Muscle of arm (tissue), 12 donors: ENCODE results near the gene RANGRF. TPM values are rescaled to one million over a fixed set of nuclear protein-coding genes. Genes with fewer than 3 reads are reported as not detected.
A peak's percentile ranks its signal among the peaks of the same experiment; 100 is the strongest.

ENCODE experiments used
- DNase-seq: peaks from one replicate; pipeline ENCODE4 v3.0.0-alpha.2; 2013
- polyA plus RNA-seq, 12 donors: library from polyadenylated mRNA; unstranded; fragments of 120-200 nt; gene quantifications; one replicate each; pipeline ENCODE4 v1.2.1, GENCODE V29; 2013; ENCODE audit not compliant: insufficient read length in 12 of 12

RANGRF gene
- polyA plus RNA-seq, 12 donors, result 16.6 to 37.8 (median 21.3) TPM; not detected in 1

DNA sequence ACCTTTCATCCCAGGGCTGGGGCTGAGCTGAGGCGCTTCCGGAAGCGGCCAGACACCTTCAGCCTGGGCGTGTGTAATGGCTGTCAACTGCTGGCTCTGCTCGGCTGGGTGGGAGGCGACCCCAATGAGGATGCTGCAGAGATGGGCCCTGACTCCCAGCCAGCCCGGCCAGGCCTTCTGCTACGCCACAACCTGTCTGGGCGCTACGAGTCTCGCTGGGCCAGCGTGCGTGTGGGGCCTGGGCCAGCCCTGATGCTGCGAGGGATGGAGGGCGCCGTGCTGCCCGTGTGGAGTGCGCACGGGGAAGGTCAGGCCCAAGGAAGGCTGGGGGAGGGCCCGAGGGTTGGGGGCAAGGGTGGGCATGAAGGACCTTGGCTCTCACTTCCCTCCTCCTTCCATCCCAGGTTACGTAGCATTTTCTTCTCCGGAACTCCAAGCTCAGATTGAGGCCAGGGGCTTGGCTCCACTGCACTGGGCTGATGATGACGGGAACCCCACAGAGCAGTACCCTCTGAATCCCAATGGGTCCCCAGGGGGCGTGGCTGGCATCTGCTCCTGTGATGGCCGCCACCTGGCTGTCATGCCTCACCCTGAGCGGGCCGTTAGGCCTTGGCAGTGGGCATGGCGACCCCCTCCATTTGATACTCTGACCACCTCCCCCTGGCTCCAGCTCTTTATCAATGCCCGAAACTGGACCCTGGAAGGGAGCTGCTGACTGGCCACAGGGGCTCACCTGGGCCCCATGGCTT is 19.7 kb upstream of the RANGRF start:
- no peak for DNase-seq

DNA sequence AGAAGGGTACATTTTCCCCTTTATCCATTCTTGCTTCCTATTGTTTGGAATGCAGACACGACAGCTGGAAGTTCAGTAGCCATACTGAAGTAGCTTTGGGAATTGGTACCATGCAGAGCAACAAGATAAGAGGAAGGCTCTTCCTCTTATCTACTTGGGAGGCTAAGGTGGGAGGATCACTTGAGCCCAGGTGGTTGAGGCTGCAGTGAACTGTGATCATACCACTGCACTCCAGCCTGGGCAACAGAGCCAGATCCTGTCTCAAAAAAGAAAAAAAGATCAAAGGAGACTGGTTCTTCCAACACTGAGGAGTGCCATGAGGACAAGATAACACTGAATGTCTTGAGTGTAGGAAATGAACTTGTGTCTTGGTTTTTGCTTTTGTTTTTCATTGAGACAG is 16.0 kb upstream of the RANGRF start:
- no peak for DNase-seq

DNA sequence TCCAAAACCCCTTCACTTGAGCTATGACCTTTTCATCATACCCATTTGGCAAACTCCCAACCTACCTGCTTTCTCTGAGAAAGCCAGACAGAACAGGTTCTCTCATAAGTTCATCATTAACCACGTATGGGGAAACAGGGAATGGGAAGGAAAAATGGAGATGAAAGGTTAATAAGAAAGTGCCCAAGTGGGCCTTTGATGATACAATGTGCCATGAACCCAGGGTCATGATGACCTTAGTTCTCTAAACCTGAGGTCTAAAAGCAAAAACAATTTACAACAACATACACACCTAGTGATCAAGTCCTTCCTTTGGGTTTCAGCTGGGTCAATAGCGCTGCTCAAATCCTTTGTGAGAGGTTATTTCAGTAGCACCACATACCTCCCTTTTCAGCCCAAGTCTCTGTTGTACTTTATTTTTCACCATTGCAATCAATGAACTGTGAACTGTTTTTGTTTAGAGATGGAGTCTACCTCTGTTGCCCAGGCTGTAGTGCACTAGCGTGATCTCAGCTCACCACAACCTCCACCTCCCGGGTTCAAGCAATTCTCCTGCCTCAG is 14.5 kb upstream of the RANGRF start:
- no peak for DNase-seq

DNA sequence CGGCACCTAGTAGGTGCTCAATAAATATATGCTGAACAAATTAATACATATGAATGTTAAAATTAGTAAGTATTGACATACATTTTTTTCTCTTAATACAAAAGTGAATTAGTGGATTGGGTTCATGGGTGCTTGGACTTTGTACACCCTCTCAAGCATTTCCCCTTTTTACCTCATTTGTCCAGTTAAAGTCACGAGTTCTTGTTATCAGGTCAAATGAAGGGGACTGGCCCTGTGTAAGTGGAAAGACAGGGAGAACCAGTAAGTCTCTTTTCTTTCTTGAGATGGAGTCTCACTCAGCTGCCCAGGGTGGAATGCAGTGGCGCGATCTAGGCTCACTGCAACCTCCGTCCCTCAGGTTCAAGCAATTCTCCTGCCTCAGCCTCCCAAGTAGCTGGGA is 13.7 kb upstream of the RANGRF start:
- no peak for DNase-seq

GRCh38 chr17:8275421-8276290 is 12.8 kb upstream of the RANGRF start:
- DNase-seq, result no peak

DNA sequence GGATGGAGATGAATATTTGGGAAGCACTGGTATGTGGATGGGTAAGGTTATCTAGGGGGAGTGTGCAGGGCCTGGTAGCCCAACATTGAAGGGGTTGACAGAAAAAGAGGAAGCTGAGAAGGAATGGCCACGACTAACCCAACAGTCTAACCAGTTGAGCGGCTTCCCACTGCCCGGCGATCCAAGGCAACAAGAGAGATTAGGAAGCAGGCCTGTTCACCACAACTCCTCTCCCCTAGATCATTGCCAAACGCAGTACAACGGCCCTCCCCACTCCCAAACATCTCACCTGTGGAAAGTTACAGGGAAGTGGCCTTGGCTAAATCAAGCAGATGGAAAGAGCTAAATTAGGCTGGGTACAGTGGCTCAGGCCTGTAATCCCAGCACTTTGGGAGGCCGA is 11.2 kb upstream of the RANGRF start:
- DNase-seq, result no peak

GRCh38 chr17:8282345-8282744 is 6.1 kb upstream of the RANGRF start:
- DNase-seq, result no peak

- no peak for DNase-seq
Measured at GRCh38 chr17:8283356-8283755, 5.1 kb upstream of the RANGRF start.

- no peak for DNase-seq
Measured at GRCh38 chr17:8284126-8284525, 4.3 kb upstream of the RANGRF start.

DNA sequence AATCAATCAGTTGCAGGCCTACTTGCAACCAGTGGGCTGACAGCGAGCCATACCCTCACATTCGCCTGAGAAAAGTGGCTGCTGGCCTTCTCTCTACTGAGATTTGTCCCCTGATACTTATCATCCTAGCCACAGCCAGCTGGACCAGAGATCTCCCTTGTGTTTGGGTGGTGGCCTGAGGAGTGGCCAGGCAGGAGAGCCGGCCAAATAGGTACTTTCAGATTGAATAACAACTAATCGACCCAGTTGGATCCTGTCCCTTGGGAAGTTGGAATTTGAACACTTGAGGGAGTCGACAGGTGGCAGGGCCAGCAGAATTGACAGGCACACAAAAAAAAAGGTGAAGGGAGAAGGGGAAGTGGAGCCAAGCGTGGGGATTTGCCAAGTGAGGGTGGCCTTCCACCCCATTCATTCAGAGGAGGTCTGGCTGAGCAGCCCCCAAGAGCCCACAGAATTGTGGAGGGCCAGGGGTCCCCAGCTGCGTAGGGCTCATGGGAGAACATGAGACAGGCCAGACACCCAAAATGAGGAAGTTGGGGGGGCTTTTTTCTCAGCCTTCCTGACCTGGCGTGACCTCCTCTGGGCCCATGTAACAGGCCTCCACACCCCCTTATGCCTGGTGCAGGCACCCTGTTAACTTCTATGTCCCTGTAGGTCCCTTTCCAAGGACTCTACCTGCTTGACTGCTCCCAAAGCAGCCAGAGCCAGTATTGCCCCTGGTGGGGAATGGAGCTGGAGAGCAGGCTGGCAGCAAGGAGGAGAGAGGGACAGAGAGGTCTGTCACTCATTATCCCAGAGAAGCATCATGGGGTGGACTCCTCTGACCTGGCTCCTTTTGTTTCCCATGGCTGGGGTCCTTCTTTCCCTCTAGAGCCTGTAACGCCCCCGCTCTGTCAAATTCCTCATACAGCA is 2.9 kb upstream of the RANGRF start:
- no peak for DNase-seq

DNA sequence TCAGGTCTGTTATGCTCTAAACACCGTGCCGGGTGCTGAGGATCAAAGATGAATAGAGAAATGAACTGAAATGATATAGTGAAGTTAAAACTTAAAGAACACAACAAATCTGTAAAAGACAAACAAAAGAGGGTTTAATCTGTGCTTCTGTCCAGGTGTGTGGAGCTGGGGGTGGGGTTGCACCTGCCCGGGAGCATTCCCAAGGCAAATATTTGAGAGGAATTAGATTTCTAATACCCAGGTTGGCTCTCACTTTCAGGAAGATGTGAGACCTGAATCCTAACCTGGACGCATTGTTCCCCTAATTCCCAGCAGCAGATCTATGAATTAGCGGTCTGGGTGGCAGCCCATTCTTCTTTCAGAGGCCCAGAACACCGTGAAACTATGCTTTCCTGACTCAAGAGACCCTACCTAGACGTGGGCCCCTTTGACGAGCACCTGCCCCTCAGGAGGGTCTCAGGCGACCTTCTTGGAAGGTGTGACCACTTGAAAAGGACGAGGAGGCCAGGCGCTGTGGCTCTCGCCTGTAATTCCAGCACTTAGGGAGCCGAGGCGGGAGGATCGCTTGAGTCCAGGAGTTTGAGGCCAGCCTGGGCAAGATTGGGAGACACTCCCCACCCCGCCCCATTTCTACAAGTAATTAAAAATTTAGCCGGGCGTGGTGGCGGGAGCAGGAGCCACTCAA is 677 bp upstream of the RANGRF start:
- DNase-seq, result no peak

- DNase-seq, result no peak
Measured at GRCh38 chr17:8289103-8289397, 580 bp downstream of the RANGRF start.

DNA sequence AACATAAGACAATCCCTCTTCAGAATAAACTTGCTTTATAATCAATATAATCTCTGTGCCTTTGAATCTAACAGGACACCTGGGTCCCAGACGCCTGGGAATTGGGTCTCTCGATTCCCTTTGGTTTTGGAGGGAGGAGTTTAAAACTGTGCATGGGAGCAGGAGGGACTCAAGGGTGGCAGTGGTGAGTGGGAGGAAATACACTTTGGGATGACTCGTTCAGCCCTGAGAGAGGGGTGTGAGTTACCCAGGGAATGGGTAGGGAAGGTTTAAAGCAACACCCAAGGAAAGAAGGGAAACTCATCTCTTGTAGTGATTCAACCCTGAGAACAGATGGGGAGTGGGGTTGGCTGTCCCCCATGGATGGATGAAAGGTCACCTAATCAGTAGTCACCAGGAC is 1.6 kb downstream of the RANGRF start:
- DNase-seq, result no peak

DNA sequence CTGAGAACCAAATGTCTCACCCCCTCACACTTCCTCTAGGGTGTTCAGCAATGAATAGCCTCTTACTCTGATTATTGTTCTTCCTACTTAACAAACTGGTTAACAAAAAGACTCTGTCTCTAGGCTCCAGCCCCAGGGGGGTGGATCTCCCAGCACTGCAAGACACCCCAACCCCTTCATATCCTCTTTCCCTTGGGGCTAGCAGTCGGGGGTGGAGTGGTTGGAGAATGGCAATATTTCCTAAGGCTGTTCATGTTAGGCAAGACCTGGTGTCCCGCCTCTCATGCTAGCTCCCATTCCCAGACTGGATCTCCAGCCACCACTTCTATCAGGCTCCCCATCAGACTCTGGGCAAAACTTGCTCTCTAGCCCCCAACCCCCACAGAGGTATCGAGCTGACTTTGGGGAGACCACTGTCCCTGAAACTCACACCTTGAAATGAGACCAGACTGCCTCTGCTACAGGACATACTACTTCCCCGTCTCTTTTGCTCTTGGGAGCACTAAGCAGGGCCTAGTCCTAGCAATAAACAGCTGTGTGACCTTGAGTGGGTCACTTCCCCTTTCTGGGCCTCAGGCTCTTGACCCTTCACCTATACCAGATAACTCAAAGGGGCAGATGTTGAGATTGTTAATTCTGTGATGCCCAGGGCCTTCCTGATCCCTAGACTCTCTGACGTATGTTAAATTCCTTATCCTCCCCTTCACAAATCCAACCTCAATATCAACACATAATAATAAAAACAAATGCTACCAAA is 4.3 kb downstream of the RANGRF start:
- DNase-seq, result no peak

DNA sequence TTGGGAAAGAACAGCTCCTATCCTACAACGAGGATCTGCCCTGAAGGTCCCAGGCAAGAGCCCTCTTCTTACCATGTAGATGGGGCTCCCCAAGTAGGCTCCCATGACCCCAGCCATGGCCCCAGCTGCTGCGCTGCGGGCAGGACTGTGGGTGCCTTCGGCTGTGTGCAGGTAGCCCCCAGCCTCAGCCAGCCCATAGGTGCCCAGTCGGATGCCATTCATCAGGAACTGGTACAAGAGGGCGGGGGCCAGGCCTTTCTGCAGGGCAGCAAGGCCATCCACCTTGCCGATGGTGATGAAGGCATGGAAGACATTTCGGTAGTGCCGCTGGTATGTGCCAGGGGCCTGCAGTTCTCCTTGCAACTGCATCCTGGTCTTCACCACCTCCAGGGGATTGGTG is 5.9 kb downstream of the RANGRF start:
- DNase-seq, result no peak

DNA sequence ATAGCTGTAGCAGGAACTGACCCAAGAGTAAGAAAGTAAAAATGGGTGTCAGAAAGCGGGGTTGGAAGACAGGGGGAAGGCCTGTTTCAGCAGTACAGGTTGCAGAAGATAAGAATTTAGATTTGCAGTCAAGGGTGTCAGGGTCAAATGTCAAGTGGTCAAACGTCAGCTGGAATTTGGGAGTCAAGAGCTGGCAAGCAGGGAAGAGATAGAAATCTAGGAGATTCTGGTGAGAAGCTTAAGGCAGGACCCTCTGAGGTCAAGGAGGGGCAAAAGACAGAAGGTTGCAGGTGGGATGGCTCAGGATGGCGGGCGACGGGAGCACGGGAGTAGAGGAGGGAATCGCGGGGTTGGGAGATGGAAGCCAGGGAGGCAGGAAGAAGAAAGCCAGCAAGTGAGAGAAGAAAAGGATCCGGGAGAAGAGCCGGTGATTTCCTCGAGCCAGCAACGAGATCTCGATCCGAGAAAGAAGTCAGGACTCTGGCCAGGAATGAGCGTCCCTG is 6.4 kb downstream of the RANGRF start:
- no peak for DNase-seq

DNA sequence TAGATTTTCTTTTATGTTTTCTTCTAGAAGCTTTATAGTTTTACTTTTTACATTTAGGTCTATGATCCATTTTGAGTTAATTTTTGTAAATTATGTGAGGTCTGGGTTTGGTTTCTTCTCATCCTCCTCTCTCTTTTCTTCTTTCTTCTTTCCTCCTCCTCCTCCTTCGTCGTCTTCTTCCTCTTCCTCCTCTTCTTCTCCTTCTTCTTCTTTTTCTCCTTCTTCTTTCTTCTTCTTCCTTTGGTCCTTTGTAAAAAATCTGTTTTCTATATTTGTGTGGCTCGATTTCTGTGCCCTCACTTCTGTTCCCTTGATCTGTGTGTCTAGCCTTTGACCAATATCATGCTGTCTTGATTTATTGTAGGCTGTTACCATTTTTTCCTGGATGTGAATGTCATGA is 11.8 kb downstream of the RANGRF start:
- DNase-seq, result no peak

- peak; percentile 63 for DNase-seq
Measured at GRCh38 chr17:8300627-8301242, 12.3 kb downstream of the RANGRF start.

GRCh38 chr17:8310601-8311123 is 22.2 kb downstream of the RANGRF start:
- no peak for DNase-seq
